HG03571 (cell line): ENCODE measurements around the gene FCRL1.
A peak's percentile ranks its signal among the peaks of the same experiment; 100 is the strongest.

Source experiments
- ATAC-seq: cut with Tn5 transposase; IDR thresholded peaks from one replicate; pipeline ENCODE4 v1.9.1; 2021; ENCODE audit not compliant: unreplicated experiment

FCRL1 gene, protein sequence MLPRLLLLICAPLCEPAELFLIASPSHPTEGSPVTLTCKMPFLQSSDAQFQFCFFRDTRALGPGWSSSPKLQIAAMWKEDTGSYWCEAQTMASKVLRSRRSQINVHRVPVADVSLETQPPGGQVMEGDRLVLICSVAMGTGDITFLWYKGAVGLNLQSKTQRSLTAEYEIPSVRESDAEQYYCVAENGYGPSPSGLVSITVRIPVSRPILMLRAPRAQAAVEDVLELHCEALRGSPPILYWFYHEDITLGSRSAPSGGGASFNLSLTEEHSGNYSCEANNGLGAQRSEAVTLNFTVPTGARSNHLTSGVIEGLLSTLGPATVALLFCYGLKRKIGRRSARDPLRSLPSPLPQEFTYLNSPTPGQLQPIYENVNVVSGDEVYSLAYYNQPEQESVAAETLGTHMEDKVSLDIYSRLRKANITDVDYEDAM

DNA sequence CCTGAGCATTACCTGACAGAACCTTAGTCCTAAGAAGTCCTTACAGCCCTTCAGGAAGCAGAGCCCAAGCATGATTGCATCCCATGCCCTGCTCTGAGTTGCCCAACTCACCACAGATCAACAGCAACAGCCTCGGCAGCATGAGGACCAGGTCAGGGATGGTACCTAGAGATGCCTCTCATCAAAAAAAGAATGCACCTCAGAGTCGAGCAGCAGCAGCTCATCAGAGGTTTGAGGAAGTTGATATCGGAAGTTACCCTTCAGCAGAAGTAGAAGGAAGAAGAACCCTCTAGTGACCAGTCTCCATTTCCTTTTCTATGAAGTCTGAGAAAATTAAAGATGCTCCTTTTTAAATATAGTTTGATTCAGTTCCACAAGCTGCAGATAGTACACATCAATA is at the start of gene FCRL1:
Gene FCRL1 (minus strand): TSS at position 225 of the 400 bp plus-strand sequence. CDS start 83 bp downstream, at position 142.
- ATAC-seq = no peak

DNA sequence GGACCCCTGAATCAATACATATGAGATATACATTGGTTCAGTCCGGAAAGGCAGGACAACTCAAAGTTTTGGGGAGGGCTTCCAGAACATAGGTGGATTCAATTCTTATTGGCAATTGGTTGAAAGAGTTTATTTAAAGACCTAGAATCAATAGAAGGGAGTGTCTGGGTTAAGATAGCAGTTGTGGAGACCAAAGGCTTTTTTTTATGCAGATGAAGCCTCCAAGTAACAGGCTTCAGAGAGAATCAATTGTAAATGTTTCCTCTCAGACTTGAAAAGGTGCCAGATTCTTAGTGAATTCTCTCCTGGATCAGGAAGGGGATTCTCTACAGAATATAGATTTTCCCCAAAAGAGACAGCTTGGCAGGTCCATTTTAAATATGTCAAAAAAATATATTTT is 48.7 kb upstream of the FCRL1 start:
- ATAC-seq = no peak

DNA sequence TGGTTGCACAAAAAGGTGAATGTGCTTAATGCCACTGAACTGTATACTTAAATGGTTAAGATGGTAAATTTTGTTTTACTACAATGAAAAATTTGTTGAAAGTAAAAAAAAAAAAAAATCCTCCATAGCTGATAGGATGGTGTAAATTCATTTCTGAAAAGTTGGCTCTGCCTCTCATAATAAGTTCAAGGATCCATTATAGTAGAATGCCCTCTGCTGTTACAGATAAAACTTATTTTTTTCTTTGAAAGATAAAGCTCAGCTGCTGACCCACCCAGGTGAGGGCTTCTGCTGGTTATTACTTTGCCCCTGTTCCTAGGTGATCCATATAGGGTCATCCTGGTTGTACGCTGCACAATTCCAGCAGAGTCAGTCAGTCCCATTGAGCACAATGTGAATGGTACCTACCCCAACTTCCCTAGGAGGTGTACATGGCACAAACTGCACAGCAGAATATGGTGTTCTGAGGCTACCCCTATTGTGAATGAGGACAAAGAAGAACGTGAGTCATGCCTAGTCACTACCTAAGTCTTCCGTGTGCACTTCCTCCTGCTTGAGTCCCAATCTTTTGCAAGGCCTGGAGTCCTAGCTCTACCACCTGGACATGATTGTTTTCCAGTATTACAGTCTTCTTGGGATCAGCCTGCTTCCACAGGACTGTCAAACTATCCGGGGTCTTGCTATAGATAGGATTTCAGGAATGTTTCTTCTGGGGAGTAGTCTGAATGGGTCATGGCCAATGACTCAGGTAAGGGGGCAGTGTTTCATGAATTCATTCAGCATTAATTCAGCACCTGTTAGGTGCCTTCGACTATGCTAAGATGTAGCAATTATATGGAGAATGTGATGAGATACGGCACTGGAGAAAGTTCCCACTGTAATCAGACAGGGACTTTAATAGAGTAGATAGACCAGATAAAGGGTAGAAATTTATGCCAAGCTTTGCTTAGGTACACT is 42.5 kb upstream of the FCRL1 start:
- ATAC-seq = no peak

DNA sequence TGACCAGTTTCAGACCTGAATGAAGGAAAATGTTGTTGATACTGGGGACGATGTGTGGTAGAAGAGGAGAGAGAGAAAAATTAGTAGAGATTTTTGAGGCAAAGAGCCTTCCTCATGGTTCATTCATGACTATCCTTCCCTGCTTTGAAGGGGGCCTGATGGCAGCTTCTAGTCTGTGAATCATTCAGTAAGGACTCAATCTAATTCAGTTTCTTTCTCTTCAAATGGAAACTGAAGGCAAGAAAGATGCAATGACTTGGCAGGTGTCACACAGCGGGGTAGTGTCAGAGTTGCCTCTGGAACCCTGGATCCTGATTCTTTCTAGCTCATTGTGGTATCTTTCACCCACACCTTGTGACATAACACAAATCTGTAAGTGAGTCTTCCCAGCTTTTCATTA is 36.6 kb upstream of the FCRL1 start:
- no peak for ATAC-seq

DNA sequence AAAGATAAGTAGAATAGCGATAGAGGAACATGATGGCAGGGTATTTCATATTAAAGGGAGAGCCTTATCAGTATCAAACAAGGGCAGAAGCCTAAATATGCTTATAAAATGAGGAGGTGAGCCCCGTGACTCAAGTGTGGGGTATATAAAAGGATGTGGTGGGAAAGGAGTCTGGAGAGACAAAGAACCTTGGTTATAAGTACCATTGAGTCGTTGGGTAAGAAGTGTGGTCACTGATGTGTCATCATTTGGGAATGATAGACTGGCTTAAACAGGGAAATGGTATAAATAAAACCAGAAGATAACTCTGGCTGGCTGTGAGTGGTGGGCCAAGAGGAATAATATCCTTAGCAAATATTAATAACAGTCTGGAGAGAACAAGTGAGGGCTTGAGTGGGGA is 32.6 kb upstream of the FCRL1 start:
- ATAC-seq = no peak

DNA sequence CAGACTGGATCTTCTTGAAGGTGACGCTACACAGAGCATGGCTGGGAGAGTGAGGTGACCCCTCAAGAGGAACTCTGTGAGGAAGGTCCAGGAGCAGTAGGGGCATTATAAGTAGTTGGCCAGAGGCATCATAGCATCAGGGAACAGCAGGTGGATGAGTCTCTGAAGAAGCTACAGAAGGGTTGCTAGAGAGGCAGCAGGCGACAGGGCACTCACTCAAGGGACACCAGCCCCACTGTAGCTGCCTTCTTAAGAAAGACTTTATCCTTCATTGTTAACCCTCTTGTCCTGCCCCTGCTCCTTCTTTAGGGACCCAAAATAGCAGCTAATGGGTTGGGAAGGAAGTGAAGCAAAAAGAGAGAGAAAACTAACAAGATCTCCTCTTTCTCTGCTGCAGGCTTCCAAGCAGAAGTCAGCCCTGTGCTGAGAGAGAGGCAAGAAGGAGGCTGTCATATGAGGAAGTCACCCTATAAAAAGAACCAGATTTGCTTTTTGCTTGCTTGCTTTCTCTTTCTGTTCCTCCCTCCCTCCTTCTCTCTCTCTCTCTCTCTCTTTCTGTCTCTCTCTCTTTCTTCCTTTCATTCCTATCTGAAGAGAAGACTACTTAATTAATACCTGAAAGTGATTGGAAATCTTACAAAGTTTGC is 29.4 kb upstream of the FCRL1 start:
- peak; percentile 56 for ATAC-seq

DNA sequence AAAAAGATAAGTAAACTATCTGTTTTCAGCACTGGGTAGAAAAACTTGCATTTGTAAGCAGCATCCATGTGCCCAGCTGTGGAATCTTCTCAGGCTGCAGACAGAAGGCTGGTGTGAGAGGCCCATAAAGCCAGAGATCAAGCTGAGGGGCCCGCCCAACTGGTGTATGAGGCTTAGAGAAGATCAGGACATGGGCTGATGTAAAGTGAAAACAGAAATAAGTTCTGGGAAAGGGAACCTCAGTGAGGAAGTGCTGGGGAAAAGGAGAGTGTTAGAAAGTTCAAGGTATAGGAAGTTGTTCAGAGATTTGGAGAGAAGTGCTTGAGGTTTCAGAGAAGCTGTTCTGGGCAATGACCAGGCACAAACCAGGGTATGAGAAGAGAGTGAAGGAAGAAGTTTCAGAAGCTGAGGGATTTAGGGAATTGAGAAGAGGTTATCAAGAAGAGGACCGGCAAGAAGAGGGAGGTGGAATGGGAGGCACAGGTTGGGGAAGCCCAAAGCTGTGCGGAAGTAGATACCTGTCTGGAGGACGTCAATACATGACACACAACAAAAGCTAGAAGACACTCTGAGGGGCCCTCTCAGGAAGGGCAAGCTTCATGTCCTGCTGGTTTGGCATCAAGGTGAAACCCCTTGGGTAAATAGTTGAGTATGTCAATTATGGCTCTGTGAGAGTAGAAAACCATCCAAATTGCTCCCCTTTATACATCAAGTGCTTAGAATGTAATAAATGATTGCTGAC is 24.3 kb upstream of the FCRL1 start:
- no peak for ATAC-seq

DNA sequence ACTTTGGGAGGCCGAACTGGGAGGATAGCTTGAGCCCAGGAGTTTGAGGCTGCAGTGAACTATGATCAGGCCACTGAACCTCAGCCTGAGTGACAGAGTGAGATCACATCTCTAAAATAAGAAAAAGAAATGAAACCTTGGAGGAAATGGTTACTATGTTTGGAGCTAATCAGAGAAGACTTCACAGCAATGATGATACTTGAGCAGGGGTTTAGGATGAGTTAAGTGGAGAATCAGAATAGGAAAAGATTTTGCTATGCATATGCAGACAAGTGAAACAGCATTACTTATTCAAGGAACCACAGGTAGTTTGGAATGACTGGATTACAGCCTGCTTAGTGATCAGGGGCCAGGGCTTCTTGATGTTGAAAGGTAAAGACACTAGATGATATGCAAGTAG is 23.0 kb upstream of the FCRL1 start:
- no peak for ATAC-seq

DNA sequence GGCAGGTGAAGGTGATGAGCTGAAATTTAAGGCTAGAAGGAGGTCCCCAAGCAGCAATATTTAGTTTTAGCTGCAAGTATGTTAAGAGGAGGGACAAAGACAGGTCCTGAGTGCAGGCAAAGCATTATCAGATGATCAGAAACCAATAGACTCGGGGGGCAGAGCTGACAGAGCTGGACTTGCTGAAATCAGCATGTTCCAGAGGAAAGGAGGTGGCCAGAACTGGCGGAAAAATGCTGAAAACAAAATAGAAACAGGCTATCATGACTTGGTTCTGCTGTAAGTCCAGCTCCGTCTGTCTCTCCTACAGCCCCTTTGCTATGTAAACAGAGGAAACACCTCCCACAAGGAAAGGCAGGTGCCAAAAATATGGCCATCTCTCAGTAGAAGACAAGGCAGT is 21.8 kb upstream of the FCRL1 start, which contains the start of gene CD5L:
Gene CD5L (minus strand): TSS at position 101 of the 400 bp plus-strand sequence. CDS start 107 bp downstream, outside the sequence.
- no peak for ATAC-seq

DNA sequence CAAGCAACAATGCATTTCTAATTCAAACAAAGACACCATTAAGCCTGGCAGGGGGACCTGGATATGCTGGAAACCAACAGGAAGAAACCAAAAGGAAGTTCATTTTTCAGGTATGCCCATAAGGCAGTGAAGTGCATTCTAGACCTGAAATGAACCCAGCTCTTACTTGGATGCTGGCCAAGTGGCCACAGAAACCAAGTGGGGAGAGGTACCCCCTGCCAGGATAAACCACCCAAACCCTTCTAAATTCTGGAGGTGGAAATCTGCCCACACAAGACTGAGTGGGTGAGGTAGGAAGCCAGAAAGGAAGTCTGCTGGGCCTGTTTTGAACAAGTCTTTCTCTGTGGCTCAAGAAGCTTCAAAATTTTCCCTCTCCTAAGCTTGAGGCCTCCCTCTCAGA is 19.0 kb upstream of the FCRL1 start:
- ATAC-seq = no peak

DNA sequence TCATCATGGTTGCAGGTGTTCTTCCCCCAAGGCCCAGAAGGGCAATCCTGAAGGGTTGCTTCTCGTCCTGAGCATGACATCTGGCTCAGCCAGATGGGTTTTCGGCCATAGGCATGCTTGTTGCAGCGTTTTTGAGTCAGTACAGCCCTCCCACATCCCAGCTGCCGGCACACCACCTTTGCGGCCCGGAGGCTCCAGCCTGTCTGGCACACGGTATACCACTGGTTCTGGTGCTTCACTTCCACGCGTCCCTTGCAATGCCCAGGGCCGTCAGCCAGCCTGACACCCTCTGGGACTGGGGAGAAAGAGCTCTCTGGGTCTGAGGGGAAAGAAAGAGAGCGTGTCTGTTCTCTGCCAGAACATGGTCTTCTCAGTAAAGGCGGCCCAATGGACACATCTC is 14.5 kb upstream of the FCRL1 start:
- no peak for ATAC-seq

DNA sequence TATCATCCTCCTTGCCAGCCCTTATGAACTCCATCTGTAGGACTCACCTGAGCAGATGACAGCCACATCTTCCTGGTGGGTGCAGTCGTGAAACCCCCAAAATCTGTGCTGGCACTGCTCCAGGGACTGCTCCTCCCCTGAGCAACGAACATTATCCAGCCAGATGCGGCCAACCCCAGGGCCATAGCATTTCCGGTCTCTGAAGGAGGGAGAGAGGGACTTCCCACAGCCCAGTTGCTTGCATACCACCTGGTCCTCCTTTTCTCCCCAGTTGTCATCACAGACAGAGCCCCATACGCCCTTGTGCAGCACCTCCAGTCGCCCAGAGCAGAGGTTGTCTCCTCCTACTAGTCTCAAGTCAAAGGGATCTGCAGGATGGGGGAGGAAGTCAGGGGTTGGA is 13.2 kb upstream of the FCRL1 start:
- peak; percentile 49 for ATAC-seq

DNA sequence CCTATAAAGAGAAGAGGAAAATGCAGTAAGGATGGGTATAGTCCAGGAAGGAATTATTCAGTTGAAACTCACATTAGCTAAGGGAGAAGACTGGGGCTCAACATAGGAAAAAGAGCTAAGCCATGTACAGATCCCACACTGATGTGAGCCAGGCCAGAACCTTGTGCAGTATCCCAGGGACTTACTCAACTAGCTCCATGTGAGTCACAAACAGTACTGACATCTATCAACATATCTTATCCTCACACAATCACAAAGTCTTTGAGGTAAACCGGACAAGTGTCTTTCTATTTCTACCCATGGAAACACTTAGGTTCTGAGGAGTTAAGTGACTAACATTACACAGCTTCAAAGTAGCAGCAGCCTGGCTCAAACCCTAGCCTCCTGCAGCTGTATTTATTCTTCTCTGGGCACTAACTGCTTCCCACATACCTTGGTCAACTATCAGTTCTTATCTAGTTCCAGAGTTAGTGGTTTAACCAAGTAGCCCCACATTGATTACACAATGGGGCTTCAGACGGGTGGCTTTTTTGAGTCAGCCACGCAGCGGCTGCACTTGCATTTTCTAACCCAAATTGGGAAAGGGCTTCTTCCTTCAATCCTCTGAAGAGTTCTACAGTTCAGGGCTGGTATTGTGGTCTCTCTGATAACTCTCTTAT is 12.2 kb upstream of the FCRL1 start:
- no peak for ATAC-seq

DNA sequence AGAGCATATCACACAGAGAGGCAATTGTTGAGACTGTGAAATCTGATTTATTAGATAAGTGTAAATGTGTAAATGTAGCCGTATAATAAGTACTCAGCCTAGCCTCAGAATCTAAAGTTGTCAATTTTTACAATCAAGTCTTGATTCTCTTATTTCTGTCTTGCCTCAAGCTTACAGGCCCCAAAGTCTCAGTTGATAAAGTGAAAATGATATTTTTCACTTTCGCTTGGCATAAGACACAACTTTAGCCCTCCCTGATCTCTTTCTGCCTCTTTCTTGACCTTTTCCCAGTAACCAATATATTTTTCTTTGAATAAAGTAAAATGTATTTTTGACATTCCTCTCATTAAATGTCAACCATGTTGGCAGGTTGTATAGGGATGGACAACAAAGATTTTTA is 11.0 kb upstream of the FCRL1 start:
- no peak for ATAC-seq

DNA sequence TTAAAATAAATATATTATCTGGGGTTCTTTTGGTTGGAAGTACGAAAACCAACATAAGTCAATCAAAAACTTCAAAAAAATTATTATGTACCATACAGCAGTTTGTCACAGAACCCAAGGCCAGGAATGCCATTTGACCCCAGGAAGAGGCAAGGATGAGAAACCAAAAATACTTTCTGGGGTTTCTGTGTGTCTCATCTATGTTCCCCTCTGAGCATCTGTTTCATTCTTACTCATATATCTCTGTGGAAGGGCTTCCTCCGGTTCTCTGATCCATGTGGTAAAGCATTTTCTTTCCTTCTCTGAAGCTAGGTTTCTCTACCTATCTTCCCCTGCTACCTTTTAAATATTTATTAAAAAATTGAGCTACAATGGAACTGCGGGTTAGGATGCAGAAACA is 9.8 kb upstream of the FCRL1 start:
- no peak for ATAC-seq

DNA sequence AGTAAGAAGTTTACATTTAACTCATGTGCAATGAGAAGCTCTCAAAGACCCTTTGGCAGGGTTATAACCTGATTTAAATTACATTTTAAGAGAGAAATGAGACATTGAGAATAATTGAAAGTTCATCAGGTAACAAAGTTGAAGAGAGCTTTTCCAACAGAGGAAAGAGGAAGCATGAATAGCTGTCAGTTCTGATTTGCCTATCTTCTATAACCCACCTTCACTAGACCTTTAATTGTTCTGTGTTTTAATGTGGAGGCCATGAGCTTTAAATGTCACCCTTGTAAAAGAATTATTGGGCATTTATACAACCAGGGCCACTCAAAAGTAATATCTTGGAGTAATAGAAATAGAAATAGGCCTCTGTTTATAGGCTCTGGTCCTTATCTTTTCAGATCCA is 9.3 kb upstream of the FCRL1 start:
- ATAC-seq = no peak

DNA sequence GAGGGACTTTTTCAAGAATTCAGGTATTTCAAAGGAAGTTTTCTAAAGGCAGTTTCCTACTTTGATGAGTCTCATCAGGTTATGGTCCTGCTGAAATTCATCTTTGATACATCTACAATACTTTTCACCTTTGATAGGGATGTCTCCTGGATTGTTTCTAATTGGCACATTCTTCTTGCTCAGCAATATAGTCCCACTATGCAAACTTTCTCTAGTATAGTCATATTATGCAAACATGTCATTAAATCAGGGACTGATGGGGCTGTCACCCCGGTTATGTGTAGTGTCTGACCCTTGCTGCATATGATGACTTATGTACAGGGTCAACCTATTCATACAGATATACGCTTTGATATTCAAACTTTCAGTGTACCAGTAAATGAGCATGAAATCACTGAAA is 379 bp upstream of the FCRL1 start:
- ATAC-seq = no peak

DNA sequence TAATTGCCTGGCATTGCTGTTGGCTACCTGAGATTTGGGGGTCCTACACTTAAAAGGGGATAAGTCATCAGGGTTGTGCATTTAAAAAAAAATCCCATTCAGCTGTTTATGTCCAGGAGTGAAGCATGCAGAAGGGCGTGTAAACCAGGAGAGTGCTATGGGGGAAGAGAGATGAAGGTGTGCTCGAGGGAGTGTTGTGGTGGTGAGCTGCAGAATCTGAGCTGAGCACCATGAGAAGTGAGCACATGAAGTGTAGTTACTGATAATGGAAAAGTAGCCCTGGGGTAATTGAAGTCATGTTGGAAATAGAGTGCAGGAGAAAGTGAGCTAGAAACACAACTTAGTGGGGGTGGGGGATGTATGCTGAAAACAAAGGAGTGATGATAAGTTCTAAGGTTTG is 705 bp downstream of the FCRL1 start:
- no peak for ATAC-seq

DNA sequence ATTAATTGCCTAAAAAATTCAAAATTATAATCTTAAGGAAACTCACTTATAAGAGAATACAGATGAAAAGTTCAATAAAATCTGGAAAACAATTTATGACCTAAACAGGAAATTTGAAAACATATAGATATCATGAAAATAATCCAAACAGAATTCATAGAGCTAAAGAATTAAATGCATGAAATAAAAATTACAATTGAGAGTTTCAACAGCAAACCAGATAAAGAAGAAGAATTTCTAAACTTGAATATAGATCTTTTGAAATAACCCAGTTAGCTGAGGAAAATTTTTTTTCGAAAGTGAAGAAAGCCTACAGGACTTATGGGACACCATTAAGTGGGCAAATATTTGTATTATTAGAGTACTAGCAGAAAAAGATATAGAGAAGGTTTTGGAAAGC is 6.7 kb downstream of the FCRL1 start:
- no peak for ATAC-seq
